ENCODE results near the gene SLC25A22. TPM values are rescaled to one million over a fixed set of nuclear protein-coding genes. Genes with fewer than 3 reads are reported as not detected.

The SLC25A22 gene
- polyA plus RNA-seq, 2 donors = 10.2 TPM

DNA sequence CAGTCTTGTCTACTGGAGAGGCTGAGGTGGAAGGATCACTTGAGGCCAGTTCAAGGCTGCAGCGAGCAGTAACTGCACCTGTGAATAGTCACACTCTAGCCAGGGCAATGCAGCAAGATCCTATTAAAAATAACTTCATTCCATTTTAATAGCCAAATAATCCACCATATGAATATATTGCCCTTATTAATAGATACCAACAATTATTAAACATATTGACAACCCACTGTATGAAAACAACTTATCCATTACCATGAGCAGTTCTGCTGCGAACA, 31.2 kb downstream of the SLC25A22 start:
- no peaks in the 10 kb centered on the region for H3K27me3 ChIP-seq (ENCODE audit: control insufficient read depth in 1 of 2, insufficient read depth in 2 of 2, low read length in 2 of 2)
- peaks cover 21 to 58% of the 10 kb centered on the region in 2 donors for H3K36me3 ChIP-seq (ENCODE audit: control insufficient read depth in 2 of 2, insufficient read depth in 2 of 2, low read length in 1 of 2)
- H3K9me3 ChIP-seq (ENCODE audit: control insufficient read depth in 2 of 2, insufficient read depth in 1 of 2, low read depth in 1 of 2, low read length in 1 of 2) = no peaks in the 10 kb centered on the region
- no peak overlapping the region for H3K27ac ChIP-seq (ENCODE audit: low read depth in 2 of 2, low read length in 1 of 2)
- WGBS, 2 donors = 95 to 99% methylated on average over 2 of the region's 2 CpGs
- peaks cover 0 to 14% of the 10 kb centered on the region in 2 donors for H3K4me1 ChIP-seq (ENCODE audit: control insufficient read depth in 2 of 2, insufficient read depth in 2 of 2, low read length in 1 of 2)
- H3K4me3 ChIP-seq (ENCODE audit: low read depth in 1 of 2, low read length in 2 of 2) = no peak overlapping the region

DNA sequence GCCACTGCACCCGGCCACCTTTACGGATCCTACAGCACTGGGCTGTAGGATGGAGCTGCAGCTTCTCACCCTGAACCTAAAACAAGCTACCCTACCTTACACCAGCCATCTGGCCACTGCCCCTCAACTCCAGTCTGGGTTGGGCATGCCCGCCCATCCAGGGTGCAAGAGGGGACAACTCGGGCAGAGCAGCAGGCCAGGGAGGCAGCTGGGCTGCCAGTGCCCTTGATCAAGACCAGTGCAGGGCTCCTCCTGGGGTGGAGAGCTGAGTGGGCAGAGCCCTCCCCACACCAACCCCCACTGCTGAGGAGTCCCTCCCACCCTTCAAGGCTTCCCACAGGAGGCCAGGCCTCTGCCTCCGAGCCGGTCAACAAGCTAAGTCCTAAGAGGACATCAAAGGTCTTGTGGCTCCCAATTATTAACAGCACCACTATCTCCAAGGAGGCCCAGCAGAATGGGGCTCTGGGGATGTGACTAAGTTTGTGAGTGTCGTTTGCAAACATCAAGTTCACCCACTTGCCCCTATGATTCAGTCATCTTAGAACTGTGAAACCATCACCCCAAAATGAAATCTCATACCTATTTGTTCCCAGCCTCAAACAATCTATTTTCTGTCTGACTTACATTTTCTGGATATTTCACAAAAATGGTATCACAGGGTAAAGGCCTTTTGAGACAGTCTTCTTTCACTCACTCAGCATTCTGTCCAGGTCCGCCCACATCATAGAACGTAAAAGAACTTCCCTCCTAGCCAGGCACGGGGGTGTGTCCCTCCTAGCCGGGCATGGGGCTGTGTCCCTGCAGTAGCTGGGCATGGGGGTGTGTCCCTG, 31.8 kb downstream of the SLC25A22 start:
- 71 to 83% methylated on average over 11 of the region's 11 CpGs for WGBS, 2 donors
- H3K4me1 ChIP-seq (ENCODE audit: control insufficient read depth in 2 of 2, insufficient read depth in 2 of 2, low read length in 1 of 2) = peaks cover 0 to 14% of the 10 kb centered on the region in 2 donors
- no peaks in the 10 kb centered on the region for H3K27me3 ChIP-seq (ENCODE audit: control insufficient read depth in 1 of 2, insufficient read depth in 2 of 2, low read length in 2 of 2)
- H3K36me3 ChIP-seq (ENCODE audit: control insufficient read depth in 2 of 2, insufficient read depth in 2 of 2, low read length in 1 of 2) = peaks cover 21 to 56% of the 10 kb centered on the region in 2 donors
- no peak overlapping the region for H3K4me3 ChIP-seq (ENCODE audit: low read depth in 1 of 2, low read length in 2 of 2)
- H3K9me3 ChIP-seq (ENCODE audit: control insufficient read depth in 2 of 2, insufficient read depth in 1 of 2, low read depth in 1 of 2, low read length in 1 of 2) = no peaks in the 10 kb centered on the region
- H3K27ac ChIP-seq (ENCODE audit: low read depth in 2 of 2, low read length in 1 of 2) = peak overlapping the region in 1 of 2 donors; percentile 1

DNA sequence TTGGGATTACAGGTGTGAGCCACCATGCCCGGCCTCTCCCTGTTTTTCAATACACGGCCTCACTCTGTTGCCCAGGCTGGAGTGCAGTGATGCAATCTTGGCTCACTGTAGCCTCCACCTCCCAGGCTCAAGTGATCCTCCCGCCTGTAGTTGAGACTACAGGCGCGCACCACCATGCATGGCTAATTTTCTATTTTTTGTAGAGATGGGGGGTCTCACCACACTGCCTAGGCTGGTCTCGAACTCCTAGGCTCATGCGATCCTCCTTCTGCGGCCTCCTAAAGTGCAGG, 32.3 kb downstream of the SLC25A22 start:
- no peaks in the 10 kb centered on the region for H3K9me3 ChIP-seq (ENCODE audit: control insufficient read depth in 2 of 2, insufficient read depth in 1 of 2, low read depth in 1 of 2, low read length in 1 of 2)
- peaks cover 0 to 14% of the 10 kb centered on the region in 2 donors for H3K4me1 ChIP-seq (ENCODE audit: control insufficient read depth in 2 of 2, insufficient read depth in 2 of 2, low read length in 1 of 2)
- no peak overlapping the region for H3K27ac ChIP-seq (ENCODE audit: low read depth in 2 of 2, low read length in 1 of 2)
- 92 to 94% methylated on average over 8 of the region's 8 CpGs for WGBS, 2 donors
- peaks cover 16 to 52% of the 10 kb centered on the region in 2 donors for H3K36me3 ChIP-seq (ENCODE audit: control insufficient read depth in 2 of 2, insufficient read depth in 2 of 2, low read length in 1 of 2)
- H3K4me3 ChIP-seq (ENCODE audit: low read depth in 1 of 2, low read length in 2 of 2) = no peak overlapping the region
- H3K27me3 ChIP-seq (ENCODE audit: control insufficient read depth in 1 of 2, insufficient read depth in 2 of 2, low read length in 2 of 2) = no peaks in the 10 kb centered on the region

DNA sequence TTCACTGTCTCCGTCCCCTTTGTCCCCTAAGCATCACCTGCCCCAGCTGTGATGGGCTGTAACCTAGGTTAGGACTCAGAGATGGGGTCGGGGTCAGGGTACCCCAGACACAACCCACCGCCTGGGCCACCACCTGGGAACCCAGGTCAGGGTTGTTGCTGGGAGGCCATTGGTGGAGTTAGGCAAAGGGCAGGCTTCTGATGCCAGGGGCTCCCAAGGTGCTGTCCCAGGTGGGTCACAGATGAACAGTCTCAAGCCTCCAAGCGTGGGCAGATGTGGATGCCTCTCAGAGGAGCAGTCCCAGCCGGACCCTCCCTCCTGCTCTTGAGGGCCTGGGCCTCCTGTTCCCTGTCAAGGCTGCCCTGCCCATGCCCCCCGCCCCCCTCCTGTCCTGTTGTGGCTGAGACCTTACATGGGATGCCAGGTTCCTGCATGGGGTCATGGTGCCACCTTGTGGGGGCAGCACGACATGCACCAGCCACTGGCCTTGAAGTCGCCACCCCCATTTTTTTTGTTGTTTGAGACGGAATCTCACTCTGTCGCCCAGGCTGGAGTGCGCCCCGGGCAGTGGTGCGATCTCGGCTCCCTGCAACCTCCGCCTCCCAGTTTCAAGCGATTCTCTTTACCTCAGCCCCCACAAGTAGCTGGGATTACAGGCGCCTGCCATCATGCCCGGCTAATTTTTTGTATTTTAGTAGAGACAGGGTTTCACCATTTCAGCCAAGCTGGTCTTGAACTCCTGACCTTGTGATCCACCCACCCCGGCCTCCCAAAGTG, 32.9 kb downstream of the SLC25A22 start:
- 68 to 69% methylated on average over 19 of the region's 19 CpGs for WGBS, 2 donors
- peak overlapping the region in 1 of 2 donors; percentile 57 for H3K27ac ChIP-seq (ENCODE audit: low read depth in 2 of 2, low read length in 1 of 2)

DNA sequence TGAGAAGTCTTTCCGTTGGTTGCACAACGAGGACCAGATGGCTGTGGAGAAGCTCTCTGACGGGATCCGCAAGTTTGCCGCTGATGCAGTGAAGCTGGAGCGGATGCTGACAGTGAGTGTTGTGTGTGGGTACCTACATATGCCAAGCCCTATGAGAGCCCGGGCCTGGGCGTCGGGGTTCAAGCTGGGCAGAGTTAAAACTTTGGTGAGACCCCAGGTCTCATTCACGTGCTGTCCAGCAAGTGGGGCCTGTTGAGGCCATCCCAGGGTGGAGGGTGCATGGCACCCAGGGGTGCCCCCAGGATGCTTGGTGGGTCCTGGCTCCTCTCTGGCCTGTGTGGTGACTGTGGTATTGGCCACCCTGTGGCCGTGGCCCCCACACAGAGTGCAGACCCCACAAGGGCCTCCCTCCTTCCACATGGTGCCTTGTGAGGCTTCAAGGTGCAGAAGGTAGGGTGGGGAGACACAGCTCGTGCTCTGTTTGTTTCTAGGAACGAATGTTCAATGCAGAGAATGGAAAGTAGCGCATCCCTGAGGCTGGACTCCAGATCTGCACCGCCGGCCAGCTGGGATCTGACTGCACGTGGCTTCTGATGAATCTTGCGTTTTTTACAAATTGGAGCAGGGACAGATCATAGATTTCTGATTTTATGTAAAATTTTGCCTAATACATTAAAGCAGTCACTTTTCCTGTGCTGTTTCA, 33.6 kb downstream of the SLC25A22 start:
- no peaks in the 10 kb centered on the region for H3K27me3 ChIP-seq (ENCODE audit: control insufficient read depth in 1 of 2, insufficient read depth in 2 of 2, low read length in 2 of 2)
- H3K36me3 ChIP-seq (ENCODE audit: control insufficient read depth in 2 of 2, insufficient read depth in 2 of 2, low read length in 1 of 2) = peaks cover 14 to 48% of the 10 kb centered on the region in 2 donors
- WGBS, 2 donors = 81 to 84% methylated on average over 18 of the region's 18 CpGs
- H3K4me3 ChIP-seq (ENCODE audit: low read depth in 1 of 2, low read length in 2 of 2) = no peak overlapping the region
- H3K9me3 ChIP-seq (ENCODE audit: control insufficient read depth in 2 of 2, insufficient read depth in 1 of 2, low read depth in 1 of 2, low read length in 1 of 2) = no peaks in the 10 kb centered on the region
- H3K4me1 ChIP-seq (ENCODE audit: control insufficient read depth in 2 of 2, insufficient read depth in 2 of 2, low read length in 1 of 2) = peaks cover 0 to 14% of the 10 kb centered on the region in 2 donors
- H3K27ac ChIP-seq (ENCODE audit: low read depth in 2 of 2, low read length in 1 of 2) = peak overlapping the region; percentile 91 to 96

More for the DNA sequence above, 32.9 kb downstream of the SLC25A22 start:
- Histone ChIP-seq H3K36me3 (ENCODE audit: control insufficient read depth in 2 of 2, insufficient read depth in 2 of 2, low read length in 1 of 2) (peaks cover 12 to 48% of the 10 kb centered on the region in 2 donors), H3K27me3 (ENCODE audit: control insufficient read depth in 1 of 2, insufficient read depth in 2 of 2, low read length in 2 of 2) (no peaks in the 10 kb centered on the region), H3K4me3 (ENCODE audit: low read depth in 1 of 2, low read length in 2 of 2) (no peak overlapping the region), H3K9me3 (ENCODE audit: control insufficient read depth in 2 of 2, insufficient read depth in 1 of 2, low read depth in 1 of 2, low read length in 1 of 2) (no peaks in the 10 kb centered on the region), H3K4me1 (ENCODE audit: control insufficient read depth in 2 of 2, insufficient read depth in 2 of 2, low read length in 1 of 2) (peaks cover 0 to 14% of the 10 kb centered on the region in 2 donors)

DNA sequence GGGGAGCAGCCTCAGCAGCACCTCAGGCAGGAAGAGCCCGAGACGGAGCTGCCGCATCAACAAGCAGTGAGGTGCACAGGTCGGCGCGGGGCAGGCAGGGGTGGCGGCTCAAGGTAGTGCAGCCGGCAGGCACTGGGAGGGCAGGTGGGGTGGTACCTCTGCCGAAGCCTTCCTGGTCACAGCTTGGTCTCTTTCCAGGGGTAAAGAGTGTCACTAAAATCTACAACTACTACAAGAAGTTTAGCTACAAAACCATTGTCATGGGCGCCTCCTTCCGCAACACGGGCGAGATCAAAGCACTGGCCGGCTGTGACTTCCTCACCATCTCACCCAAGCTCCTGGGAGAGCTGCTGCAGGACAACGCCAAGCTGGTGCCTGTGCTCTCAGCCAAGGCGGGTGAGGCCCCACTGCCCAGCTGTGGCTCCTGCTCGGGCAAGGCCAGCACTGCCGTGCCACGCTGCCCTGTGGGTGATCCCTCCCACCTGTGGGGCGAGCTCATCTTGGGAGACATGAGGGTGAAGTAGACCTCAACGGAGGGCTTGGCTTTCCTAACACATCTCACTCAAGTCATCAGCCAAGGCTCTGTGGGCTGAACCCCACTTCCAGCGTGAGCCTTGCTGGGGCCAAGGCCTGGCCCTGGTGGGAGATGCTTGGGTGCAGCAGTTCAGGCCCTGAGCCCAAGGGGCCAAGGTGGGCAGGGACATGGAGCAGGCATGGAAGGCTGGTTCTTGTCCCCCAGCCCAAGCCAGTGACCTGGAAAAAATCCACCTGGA, 34.3 kb downstream of the SLC25A22 start:
- peak overlapping the region; percentile 91 to 96 for H3K27ac ChIP-seq (ENCODE audit: low read depth in 2 of 2, low read length in 1 of 2)
- no peak overlapping the region for H3K4me3 ChIP-seq (ENCODE audit: low read depth in 1 of 2, low read length in 2 of 2)
- H3K4me1 ChIP-seq (ENCODE audit: control insufficient read depth in 2 of 2, insufficient read depth in 2 of 2, low read length in 1 of 2) = peaks cover 0 to 14% of the 10 kb centered on the region in 2 donors
- H3K9me3 ChIP-seq (ENCODE audit: control insufficient read depth in 2 of 2, insufficient read depth in 1 of 2, low read depth in 1 of 2, low read length in 1 of 2) = no peaks in the 10 kb centered on the region
- H3K36me3 ChIP-seq (ENCODE audit: control insufficient read depth in 2 of 2, insufficient read depth in 2 of 2, low read length in 1 of 2) = peaks cover 14 to 51% of the 10 kb centered on the region in 2 donors
- WGBS, 2 donors = 69 to 77% methylated on average over 22 of the region's 22 CpGs
- no peaks in the 10 kb centered on the region for H3K27me3 ChIP-seq (ENCODE audit: control insufficient read depth in 1 of 2, insufficient read depth in 2 of 2, low read length in 2 of 2)

DNA sequence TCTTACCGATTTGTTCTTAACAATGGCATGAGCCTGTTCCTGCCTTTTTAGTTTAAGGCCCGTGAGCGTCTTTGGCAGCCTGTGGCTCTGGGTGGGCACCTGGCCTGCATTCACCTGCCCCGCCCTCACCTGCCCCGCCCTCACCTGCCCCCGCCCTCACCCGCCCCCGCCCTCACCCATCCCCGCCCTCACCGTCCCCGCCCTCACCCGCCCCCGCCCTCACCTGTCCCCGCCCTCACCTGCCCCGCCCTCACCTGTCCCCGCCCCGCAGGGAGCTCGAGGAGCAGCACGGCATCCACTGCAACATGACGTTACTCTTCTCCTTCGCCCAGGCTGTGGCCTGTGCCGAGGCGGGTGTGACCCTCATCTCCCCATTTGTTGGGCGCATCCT, 35.0 kb downstream of the SLC25A22 start:
- peak overlapping the region; percentile 91 to 97 for H3K27ac ChIP-seq (ENCODE audit: low read depth in 2 of 2, low read length in 1 of 2)
- peaks cover 0 to 14% of the 10 kb centered on the region in 2 donors for H3K4me1 ChIP-seq (ENCODE audit: control insufficient read depth in 2 of 2, insufficient read depth in 2 of 2, low read length in 1 of 2)
- no peaks in the 10 kb centered on the region for H3K9me3 ChIP-seq (ENCODE audit: control insufficient read depth in 2 of 2, insufficient read depth in 1 of 2, low read depth in 1 of 2, low read length in 1 of 2)
- peaks cover 14 to 53% of the 10 kb centered on the region in 2 donors for H3K36me3 ChIP-seq (ENCODE audit: control insufficient read depth in 2 of 2, insufficient read depth in 2 of 2, low read length in 1 of 2)
- no peak overlapping the region for H3K4me3 ChIP-seq (ENCODE audit: low read depth in 1 of 2, low read length in 2 of 2)
- WGBS, 2 donors = 45 to 50% methylated on average over 22 to 23 of the region's 24 CpGs
- H3K27me3 ChIP-seq (ENCODE audit: control insufficient read depth in 1 of 2, insufficient read depth in 2 of 2, low read length in 2 of 2) = no peaks in the 10 kb centered on the region

DNA sequence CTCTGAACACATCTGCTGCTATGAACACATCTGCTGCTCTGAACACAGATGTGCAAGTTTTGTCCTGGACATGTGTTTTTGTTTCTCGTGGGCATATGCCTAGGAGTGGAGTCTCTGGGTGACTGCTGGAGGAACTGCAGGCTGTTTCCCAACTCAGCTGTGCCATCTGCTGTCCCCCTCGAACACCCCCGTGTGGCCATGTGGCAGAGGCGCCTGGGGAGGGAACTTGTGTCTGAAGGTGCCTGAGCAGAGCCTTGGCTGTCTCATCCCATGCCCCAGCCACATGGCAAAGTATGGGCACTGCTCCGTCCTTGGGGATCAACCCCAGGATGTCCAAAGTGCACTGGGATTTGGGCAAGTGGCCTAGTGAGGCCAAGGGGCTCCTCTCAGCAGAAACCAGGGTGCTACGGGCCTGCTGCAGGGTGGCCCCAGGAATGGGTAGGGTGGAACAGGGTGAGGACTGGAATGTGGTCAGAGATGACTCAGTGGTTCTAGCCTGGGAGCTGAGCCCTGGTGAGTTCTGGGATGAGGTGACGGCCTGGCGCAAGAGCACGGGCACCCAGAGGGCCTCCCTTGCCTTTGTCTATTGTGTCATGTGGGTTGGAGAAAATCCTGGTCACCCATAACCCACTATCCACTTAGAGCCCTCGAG, 35.5 kb downstream of the SLC25A22 start:
- Histone ChIP-seq H3K36me3 (ENCODE audit: control insufficient read depth in 2 of 2, insufficient read depth in 2 of 2, low read length in 1 of 2) (peaks cover 14 to 53% of the 10 kb centered on the region in 2 donors), H3K27ac (ENCODE audit: low read depth in 2 of 2, low read length in 1 of 2) (peak overlapping the region; percentile 81 to 97)

More for the DNA sequence above, 35.5 kb downstream of the SLC25A22 start:
- Histone ChIP-seq H3K4me3 (ENCODE audit: low read depth in 1 of 2, low read length in 2 of 2) (no peak overlapping the region), H3K4me1 (ENCODE audit: control insufficient read depth in 2 of 2, insufficient read depth in 2 of 2, low read length in 1 of 2) (peaks cover 0 to 14% of the 10 kb centered on the region in 2 donors), H3K9me3 (ENCODE audit: control insufficient read depth in 2 of 2, insufficient read depth in 1 of 2, low read depth in 1 of 2, low read length in 1 of 2) (no peaks in the 10 kb centered on the region), H3K27me3 (ENCODE audit: control insufficient read depth in 1 of 2, insufficient read depth in 2 of 2, low read length in 2 of 2) (no peaks in the 10 kb centered on the region)
- 39 to 41% methylated on average over 8 to 10 of the region's 10 CpGs for WGBS, 2 donors

Measured in esophagus (tissue), 2 donors.